Peyer's patch (tissue), 4 donors: Measurements from ENCODE around the gene FADS6. TPM values are rescaled to one million over a fixed set of nuclear protein-coding genes. Genes with fewer than 3 reads are reported as not detected.
A peak's percentile ranks its signal among the peaks of the same experiment; 100 is the strongest.

Experiments
- DNase-seq, 3 donors: peaks; one replicate each; pipeline ENCODE4 v3.0.0-alpha.2; 2017 to 2019
- H3K27ac ChIP-seq, 4 donors: fragments of 200-600 bp; sonication (generic); one replicate each; pipeline ENCODE4 v1.5.1; 2016 to 2019
- H3K27me3 ChIP-seq, 2 donors: fragments of 200-600 bp; sonication (generic); one replicate each; pipeline ENCODE4 v1.5.1; 2019
- H3K36me3 ChIP-seq, 3 donors: fragments of 200-600 bp; sonication (generic); one replicate each; pipeline ENCODE4 v1.5.1; 2016 to 2019
- H3K4me1 ChIP-seq, 4 donors: fragments of 200-600 bp; sonication (generic); one replicate each; pipeline ENCODE4 v1.5.1; 2016 to 2019
- H3K4me3 ChIP-seq, 4 donors: fragments of 200-600 bp; sonication (generic); 1 replicate in 3 of 4; 2 replicates in 1 of 4; pipeline ENCODE4 v1.5.1; 2016 to 2019; ENCODE audit warnings: mild to moderate bottlenecking in 1 of 4
- H3K9me3 ChIP-seq, 4 donors: fragments of 200-600 bp; sonication (generic); one replicate each; pipeline ENCODE4 v1.5.1; 2016 to 2019; ENCODE audit warnings: mild to moderate bottlenecking in 1 of 4
- POLR2A ChIP-seq, 2 donors: fragments of 450-650 bp; IDR thresholded peaks; one replicate each; pipeline ENCODE4 v1.5.1; 2017; ENCODE audit warnings: antibody characterized with exemption in 2 of 2, mild to moderate bottlenecking in 2 of 2, moderate library complexity in 2 of 2
- total RNA-seq, 4 donors: library from RNA; depleted of rRNA; stranded (reverse); fragments of >200 nt; gene quantifications; one replicate each; pipeline ENCODE4 v1.1.0, GENCODE V29; 2016
- TF ChIP-seq, protein P1 (sequence below), 6 experiments: fragments of 450-650 bp in 4 of 6; fragments of 200-600 bp in 2 of 6; sonication (generic) in 1 of 6; IDR thresholded peaks; one replicate each; pipeline ENCODE4 v1.5.1; 2017 to 2019; ENCODE audit warnings: antibody characterized with exemption in 6 of 6, mild to moderate bottlenecking in 3 of 6, moderate library complexity in 1 of 6

FADS6 gene
- total RNA-seq, 4 donors from 2014 or later: 79.9 to 161 (median 82.1) TPM; not detected in 1

DNA sequence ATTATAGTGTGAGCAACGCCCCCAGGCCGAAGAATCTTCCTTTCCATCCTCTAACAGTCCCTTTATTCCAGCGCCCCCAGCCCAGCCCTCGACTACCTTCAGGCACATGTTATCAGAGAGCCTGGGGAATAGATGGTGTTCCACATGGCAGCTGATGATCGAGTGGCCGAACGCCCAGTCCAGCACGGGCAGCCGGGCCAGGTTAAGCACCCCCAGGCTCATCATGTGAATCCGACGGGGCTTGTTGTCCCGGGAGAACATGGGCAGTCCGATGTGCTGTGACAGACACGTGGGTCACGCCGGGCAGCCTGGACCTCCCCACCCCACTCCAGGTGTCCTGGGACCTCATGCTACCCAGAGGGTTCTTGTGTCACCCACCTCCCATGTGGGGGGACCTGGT lies 14.1 kb downstream of the FADS6 start:
- Histone ChIP-seq H3K36me3 (no peaks in the 10 kb centered on the region), H3K27me3 (no peaks in the 10 kb centered on the region), H3K4me3 (no peak overlapping the region), H3K27ac (no peak overlapping the region), H3K4me1 (peaks cover 0 to 11% (median 0%) of the 10 kb centered on the region in 4 donors), H3K9me3 (no peaks in the 10 kb centered on the region)
- no peak for DNase-seq
- TF ChIP-seq, protein P1, sequence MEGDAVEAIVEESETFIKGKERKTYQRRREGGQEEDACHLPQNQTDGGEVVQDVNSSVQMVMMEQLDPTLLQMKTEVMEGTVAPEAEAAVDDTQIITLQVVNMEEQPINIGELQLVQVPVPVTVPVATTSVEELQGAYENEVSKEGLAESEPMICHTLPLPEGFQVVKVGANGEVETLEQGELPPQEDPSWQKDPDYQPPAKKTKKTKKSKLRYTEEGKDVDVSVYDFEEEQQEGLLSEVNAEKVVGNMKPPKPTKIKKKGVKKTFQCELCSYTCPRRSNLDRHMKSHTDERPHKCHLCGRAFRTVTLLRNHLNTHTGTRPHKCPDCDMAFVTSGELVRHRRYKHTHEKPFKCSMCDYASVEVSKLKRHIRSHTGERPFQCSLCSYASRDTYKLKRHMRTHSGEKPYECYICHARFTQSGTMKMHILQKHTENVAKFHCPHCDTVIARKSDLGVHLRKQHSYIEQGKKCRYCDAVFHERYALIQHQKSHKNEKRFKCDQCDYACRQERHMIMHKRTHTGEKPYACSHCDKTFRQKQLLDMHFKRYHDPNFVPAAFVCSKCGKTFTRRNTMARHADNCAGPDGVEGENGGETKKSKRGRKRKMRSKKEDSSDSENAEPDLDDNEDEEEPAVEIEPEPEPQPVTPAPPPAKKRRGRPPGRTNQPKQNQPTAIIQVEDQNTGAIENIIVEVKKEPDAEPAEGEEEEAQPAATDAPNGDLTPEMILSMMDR (IDR thresholded peaks at IDR 0.05): no peak
- TF ChIP-seq POLR2A (IDR thresholded peaks at IDR 0.05): no peak

DNA sequence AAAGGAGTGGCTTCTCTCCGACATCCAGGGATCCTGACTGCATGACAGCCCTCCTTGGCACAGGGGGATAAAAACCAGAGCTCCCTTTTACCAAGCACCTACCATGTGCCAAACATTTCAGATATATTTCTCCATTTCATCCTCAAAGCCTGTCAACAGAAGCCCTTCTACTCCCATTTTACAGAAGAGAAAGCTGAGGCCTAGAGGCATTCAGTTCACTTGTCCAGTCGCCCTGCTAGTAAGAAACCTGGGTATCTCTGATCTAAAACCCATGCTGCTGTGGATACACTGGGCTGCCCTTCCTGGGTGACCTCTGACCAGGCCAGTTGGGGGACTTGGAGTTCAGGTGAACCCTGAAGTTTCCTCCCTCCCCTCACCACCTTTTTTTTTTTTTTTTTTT lies 14.8 kb downstream of the FADS6 start:
- no peak overlapping the region for H3K27ac ChIP-seq
- H3K4me1 ChIP-seq: peaks cover 0 to 16% (median 0%) of the 10 kb centered on the region in 4 donors
- no peaks in the 10 kb centered on the region for H3K27me3 ChIP-seq
- no peaks in the 10 kb centered on the region for H3K9me3 ChIP-seq
- no peaks in the 10 kb centered on the region for H3K36me3 ChIP-seq
- no peak overlapping the region for H3K4me3 ChIP-seq
- DNase-seq: no peak
- TF ChIP-seq, protein P1 (IDR thresholded peaks at IDR 0.05): no peak
- no peak for TF ChIP-seq POLR2A (IDR thresholded peaks at IDR 0.05)

DNA sequence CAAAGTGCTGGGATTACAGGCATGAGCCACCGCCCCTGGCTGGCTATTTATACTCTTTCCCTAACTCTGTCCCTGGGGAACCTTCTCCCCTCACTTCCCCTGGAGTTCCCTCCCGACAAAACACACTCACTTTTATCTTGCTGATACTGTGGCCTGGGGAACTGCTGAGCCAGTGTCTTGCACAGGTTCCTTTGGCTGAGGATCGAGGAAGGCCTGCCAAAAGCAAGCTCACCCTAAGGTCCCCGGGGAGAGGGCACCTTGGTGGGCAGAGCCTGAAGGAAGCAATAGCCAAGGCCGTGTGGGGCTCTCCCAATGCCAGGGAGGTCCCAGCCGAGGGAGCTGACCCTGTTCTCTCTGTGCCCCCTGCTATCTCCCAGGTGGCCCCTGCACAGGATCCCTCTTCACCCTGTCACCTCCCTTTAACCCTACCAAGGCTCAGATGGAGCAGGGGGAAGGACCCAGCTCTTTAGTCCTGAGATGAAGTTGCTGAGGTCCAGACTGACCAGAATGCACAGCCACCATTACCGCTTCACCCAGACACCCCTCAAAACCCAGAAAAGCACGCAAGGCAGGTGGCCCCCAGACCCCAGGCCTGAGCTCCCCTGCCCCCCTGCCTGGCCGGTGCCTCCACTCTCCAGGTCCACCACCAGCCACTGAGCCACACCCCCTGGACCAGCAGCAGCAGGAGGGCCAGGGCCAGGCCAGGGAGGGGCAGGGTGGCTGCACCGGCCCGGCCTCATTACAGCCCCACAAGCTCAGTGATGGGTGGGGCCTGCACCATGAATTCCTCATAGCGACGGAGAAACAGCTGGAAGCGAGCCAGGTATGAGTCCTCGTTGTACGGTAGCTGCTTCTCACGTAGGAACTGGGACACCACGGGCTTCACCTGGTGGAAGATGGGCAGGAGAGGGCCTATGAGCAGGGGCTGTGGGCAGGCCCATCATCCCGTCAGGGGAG lies 15.6 kb downstream of the FADS6 start:
- Histone ChIP-seq H3K27ac (no peak overlapping the region), H3K36me3 (no peaks in the 10 kb centered on the region), H3K4me3 (no peak overlapping the region), H3K9me3 (no peaks in the 10 kb centered on the region), H3K27me3 (no peaks in the 10 kb centered on the region), H3K4me1 (peaks cover 0 to 18% (median 0%) of the 10 kb centered on the region in 4 donors)
- DNase-seq: peak in 2 of 3 donors; percentile 77 to 81
- TF ChIP-seq, protein P1 (IDR thresholded peaks at IDR 0.05): no peak
- no peak for TF ChIP-seq POLR2A (IDR thresholded peaks at IDR 0.05)

DNA sequence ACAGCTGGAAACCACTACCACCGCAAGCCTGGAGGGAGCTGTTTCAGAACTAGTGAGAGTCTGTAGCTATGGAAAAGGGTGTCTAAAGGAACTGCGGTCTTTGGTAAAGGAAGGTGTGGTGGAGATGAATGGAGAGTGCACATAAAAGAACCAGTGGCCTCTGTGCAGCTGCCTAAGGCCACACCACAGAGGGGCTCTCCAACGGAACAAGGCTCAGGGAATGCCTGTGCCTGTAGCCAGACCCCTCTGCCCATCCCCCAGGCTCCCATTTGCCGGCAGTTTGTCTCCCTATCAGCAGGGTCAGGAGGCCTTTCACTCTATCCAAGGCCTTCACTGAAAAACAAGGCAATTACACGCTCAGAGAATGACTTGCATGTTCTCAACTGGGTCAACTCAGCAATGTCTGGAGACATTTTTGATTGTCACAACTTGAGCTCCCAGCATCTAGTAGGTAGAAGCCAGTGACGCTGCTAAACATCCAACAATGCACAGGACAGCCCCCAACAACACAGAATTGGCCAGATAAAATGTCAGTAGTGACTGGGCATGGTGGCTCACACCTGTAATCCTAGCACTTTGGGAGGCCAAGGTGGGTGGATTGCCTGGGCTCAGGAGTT lies 17.3 kb downstream of the FADS6 start:
- no peaks in the 10 kb centered on the region for H3K9me3 ChIP-seq
- peaks cover 3 to 28% (median 6%) of the 10 kb centered on the region in 4 donors for H3K4me1 ChIP-seq
- no peak overlapping the region for H3K27ac ChIP-seq
- no peak for TF ChIP-seq POLR2A (IDR thresholded peaks at IDR 0.05)
- TF ChIP-seq, protein P1 (IDR thresholded peaks at IDR 0.05): no peak
- H3K27me3 ChIP-seq: no peaks in the 10 kb centered on the region
- H3K36me3 ChIP-seq: no peaks in the 10 kb centered on the region
- no peak overlapping the region for H3K4me3 ChIP-seq
- no peak for DNase-seq

DNA sequence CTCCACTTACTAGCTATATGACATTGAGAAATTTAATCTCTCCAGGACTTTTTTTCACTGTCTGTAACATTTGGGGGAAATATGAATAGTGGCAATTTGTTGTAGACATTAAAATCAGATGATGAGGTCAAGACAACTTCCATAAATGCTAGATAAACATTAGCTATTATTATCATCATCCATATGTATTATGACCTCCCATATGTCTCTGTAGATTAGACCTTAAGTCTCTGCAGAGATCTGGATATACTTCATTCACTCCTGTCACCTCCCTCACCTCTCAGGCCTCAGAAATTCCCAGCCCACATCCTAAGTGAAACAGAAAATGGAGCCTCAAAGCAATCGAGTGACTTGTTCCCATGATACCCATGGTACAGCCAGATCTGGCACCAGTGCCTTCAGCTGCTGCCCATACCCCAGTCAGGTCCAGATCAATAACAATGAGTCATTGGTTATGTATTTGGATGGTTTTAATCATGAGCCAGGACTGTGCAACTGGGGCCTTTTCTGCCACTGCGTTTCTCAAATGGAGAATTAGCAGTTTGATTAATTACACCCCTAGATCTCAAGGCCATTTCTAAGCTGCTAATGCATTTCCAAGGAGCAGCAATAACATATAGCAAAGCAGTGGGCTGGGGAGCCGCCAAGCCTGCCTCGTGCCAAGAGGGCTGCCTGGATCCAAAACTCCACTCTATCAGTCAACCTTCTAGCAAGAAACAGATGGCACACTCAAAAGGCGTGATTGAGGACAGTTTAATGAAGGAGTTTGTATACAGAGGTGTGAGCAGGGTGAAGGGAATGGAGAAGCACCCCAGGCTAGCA lies 18.1 kb downstream of the FADS6 start:
- Histone ChIP-seq H3K27ac (no peak overlapping the region), H3K4me3 (no peak overlapping the region), H3K36me3 (no peaks in the 10 kb centered on the region), H3K4me1 (peaks cover 3 to 28% (median 6%) of the 10 kb centered on the region in 4 donors), H3K27me3 (no peaks in the 10 kb centered on the region), H3K9me3 (no peaks in the 10 kb centered on the region)
- TF ChIP-seq, protein P1 (IDR thresholded peaks at IDR 0.05): no peak
- no peak for TF ChIP-seq POLR2A (IDR thresholded peaks at IDR 0.05)
- DNase-seq: no peak
